GM23338 (cell line): Measurements from ENCODE around the gene PDC.

ENCODE experiments used
- CREB1 ChIP-seq: fragments of 250-450 bp; sonication (Bioruptor Pico); IDR thresholded peaks from 2 replicates; pipeline ENCODE4 v1.5.0; 2020; ENCODE audit warnings: low read depth, mild to moderate bottlenecking, moderate library complexity
- CTCF ChIP-seq, 2 experiments: fragments of 200-600 bp in 1 of 2; sonication (generic) in 1 of 2; conservative IDR thresholded peaks; 2 replicates each; pipeline versions ENCODE4 v1.5.1 to v1.6.1; 2016 to 2017; ENCODE audit warnings: antibody characterized with exemption in 2 of 2, low read depth in 2 of 2, mild to moderate bottlenecking in 2 of 2, moderate library complexity in 1 of 2
- ETS1 ChIP-seq: IDR thresholded peaks from 2 replicates; pipeline ENCODE4 v1.6.1; 2016; ENCODE audit warnings: antibody characterized with exemption
- EZH2 ChIP-seq: fragments of 200-600 bp; sonication (generic); IDR thresholded peaks from one replicate; pipeline ENCODE4 v1.8.0; 2017; ENCODE audit warnings: antibody characterized with exemption, mild to moderate bottlenecking, low read depth; ENCODE audit not compliant: unreplicated experiment
- EZH2phosphoT487 ChIP-seq: fragments of 200-600 bp; sonication (generic); IDR thresholded peaks from one replicate; pipeline ENCODE4 v1.8.1; 2018; ENCODE audit warnings: antibody characterized with exemption; ENCODE audit not compliant: unreplicated experiment
- JUNB ChIP-seq: IDR thresholded peaks from one replicate; pipeline ENCODE4 v1.6.1; 2016; ENCODE audit warnings: antibody characterized with exemption; ENCODE audit not compliant: unreplicated experiment
- POLR2AphosphoS5 ChIP-seq: IDR thresholded peaks from 2 replicates; pipeline ENCODE4 v1.6.1; 2016; ENCODE audit warnings: antibody characterized with exemption, low read depth
- ZNF331 ChIP-seq: fragments of 250-450 bp; sonication (Bioruptor Pico); IDR thresholded peaks from 2 replicates; pipeline ENCODE4 v1.5.0; 2020; ENCODE audit warnings: low read depth, mild to moderate bottlenecking, moderate library complexity

GRCh38 chr1:186443638-186444037, 17.3 kb downstream of the PDC start:
- no peak for TF ChIP-seq CTCF (conservative IDR thresholded peaks at IDR 0.05; ENCODE audit: low read depth in 2 of 2)
- no peak for TF ChIP-seq JUNB
- TF ChIP-seq CREB1 = no peak
- TF ChIP-seq EZH2 = no peak
- no peak for TF ChIP-seq POLR2AphosphoS5
- TF ChIP-seq EZH2phosphoT487 = no peak
- TF ChIP-seq ETS1 = no peak
- TF ChIP-seq ZNF331 = no peak
